GM12878 (cell line): ENCODE measurements around the gene TMEM18. TPM values are rescaled to one million over a fixed set of nuclear protein-coding genes. Genes with fewer than 3 reads are reported as not detected.

Experiments used
- ATAC-seq: fragments of 200-7000 bp; cut with Tn5 transposase; 3 replicates; pipeline ENCODE4 v1.9.1; 2020; ENCODE audit warnings: mild to moderate bottlenecking, moderate library complexity
- BruUV-seq: library from RNA; stranded (reverse); fragments of 400-500 nt; replicated peaks from 2 replicates; lab custom pipeline; 2021; lab: Mats Ljungman, UMichigan
- CTCF ChIA-PET: fragments of 300-600 bp; sonication (Branson Sonifier 250); formaldehyde crosslinking; extraction: SDS; loops from one replicate; lab custom pipeline; 2021; ENCODE audit warnings: inconsistent platforms; lab: Yijun Ruan, JAX
- POLR2A ChIA-PET: fragments of 350-600 bp; formaldehyde crosslinking; extraction: SDS; loops from one replicate; lab custom pipeline; 2021; ENCODE audit warnings: inconsistent platforms; lab: Charles Lee
- RAD21 ChIA-PET: fragments of 300-600 bp; sonication (Branson Sonifier 250); formaldehyde crosslinking; loops from one replicate; lab custom pipeline; 2023; ENCODE audit warnings: antibody characterized with exemption; ENCODE audit not compliant: unreplicated experiment; lab: Charles Lee
- SMC1A ChIA-PET: fragments of 300-600 bp; sonication (Branson Sonifier 250); formaldehyde crosslinking; loops from one replicate; lab custom pipeline; 2023; ENCODE audit not compliant: unreplicated experiment, uncharacterized antibody; lab: Charles Lee
- DNase-seq: peaks from one replicate; pipeline ENCODE4 v3.0.0-alpha.2; 2011; ENCODE audit warnings: low read depth, low spot score
- FAIRE-seq: peaks from 3 replicates; lab custom pipeline; 2011; peaks lifted over from hg19 to GRCh38; lab: Jason Lieb, UNC
- H2AFZ ChIP-seq: 2 replicates; pipeline ENCODE4 v1.6.0; 2011; ENCODE audit warnings: low read depth, low read length, control low read depth; ENCODE audit not compliant: control insufficient read depth
- H3K27ac ChIP-seq: 2 replicates; pipeline ENCODE4 v1.5.1; 2011; ENCODE audit warnings: control low read depth; ENCODE audit not compliant: control insufficient read depth, insufficient read depth
- H3K27me3 ChIP-seq, 2 experiments: replicated peaks in 1 of 2; 2 replicates each; pipeline versions ENCODE4 v1.6.0 to v1.6.1; 2011; ENCODE audit warnings: low read length in 1 of 2; ENCODE audit not compliant: control insufficient read depth in 2 of 2, insufficient read depth in 2 of 2
- H3K36me3 ChIP-seq, 2 experiments: 2 replicates each; pipeline ENCODE4 v1.5.1; 2011; ENCODE audit warnings: low read length in 1 of 2; ENCODE audit not compliant: control insufficient read depth in 2 of 2, insufficient read depth in 2 of 2
- H3K4me1 ChIP-seq: 2 replicates; pipeline ENCODE4 v1.6.1; 2011; ENCODE audit warnings: mild to moderate bottlenecking, low read length, moderate library complexity, mixed read lengths; ENCODE audit not compliant: control insufficient read depth, insufficient read depth
- H3K4me2 ChIP-seq: 2 replicates; pipeline ENCODE4 v1.6.0; 2011; ENCODE audit warnings: control low read depth; ENCODE audit not compliant: control insufficient read depth, insufficient read depth
- H3K4me3 ChIP-seq: fragments of 200-600 bp; sonication (generic); 2 replicates; pipeline ENCODE4 v1.5.1; 2016
- H3K79me2 ChIP-seq: 2 replicates; pipeline ENCODE4 v1.6.0; 2011; ENCODE audit warnings: low read length; ENCODE audit not compliant: control insufficient read depth, insufficient read depth
- H3K9ac ChIP-seq: 2 replicates; pipeline ENCODE4 v1.8.0; 2011; ENCODE audit warnings: low read length, control low read depth, mixed read lengths; ENCODE audit not compliant: control insufficient read depth, insufficient read depth
- H3K9me3 ChIP-seq: replicated peaks from 3 replicates; pipeline ENCODE4 v1.5.1; 2011; ENCODE audit warnings: mild to moderate bottlenecking, low read length; ENCODE audit not compliant: control insufficient read depth, insufficient read depth
- H4K20me1 ChIP-seq: 2 replicates; pipeline ENCODE4 v1.6.0; 2011; ENCODE audit not compliant: control insufficient read depth, insufficient read depth
- ASH2L ChIP-seq: fragments of 300-600, 200-600 bp; sonication (generic); IDR thresholded peaks from 2 replicates; pipeline ENCODE4 v1.6.1; 2017; ENCODE audit warnings: low read depth, mild to moderate bottlenecking, borderline replicate concordance
- MYB ChIP-seq: fragments of 150-350 bp; IDR thresholded peaks from 2 replicates; pipeline ENCODE4 v1.6.1; 2014; ENCODE audit warnings: mild to moderate bottlenecking, low read depth, low read length, borderline replicate concordance
- NR2C2 ChIP-seq: IDR thresholded peaks from 2 replicates; pipeline ENCODE4 v1.6.1; 2011; ENCODE audit warnings: borderline replicate concordance, low read depth; ENCODE audit not compliant: control insufficient read depth, insufficient read length
- RAD51 ChIP-seq: fragments of 450-650 bp; IDR thresholded peaks from 2 replicates; pipeline ENCODE4 v1.6.1; 2016; ENCODE audit warnings: moderate library complexity, mild to moderate bottlenecking, inconsistent platforms
- ZNF384 ChIP-seq: IDR thresholded peaks from 2 replicates; pipeline ENCODE4 v1.6.1; 2012; ENCODE audit warnings: low read depth, mild to moderate bottlenecking, low read length, improper control_type of control experiment, borderline replicate concordance
- WGBS: methylation state at CpG from one replicate; pipeline ENCODE4 v1.1.6; 2016; ENCODE audit warnings: low lambda C conversion rate; ENCODE audit not compliant: insufficient replicate concordance, insufficient coverage; ENCODE audit errors: missing lambda C conversion rate; 5-methylcytosine and 5-hydroxymethylcytosine counted together
- in situ Hi-C: fragments of 300-500 bp; cut with MboI; formaldehyde crosslinking; loops from 9 replicates; pipeline ENCODE4 v1.14.3; 2018; ENCODE audit warnings: mixed read lengths
- intact Hi-C: fragments of 100-400 bp; cut with micrococcal nuclease; formaldehyde crosslinking; loops from one replicate; pipeline ENCODE4 v1.14.2; 2022; ENCODE audit not compliant: unreplicated experiment
- polyA plus RNA-seq, 11 experiments: library from polyadenylated mRNA; depleted of rRNA in 4 of 11; unstranded in 6 of 11; stranded (reverse) in 5 of 11; fragments of >200 nt; fragmentation: Nextera tagmentation in 4 of 11; fragmentation: Illumina TruSeq in 1 of 11; extraction: Ambion mirVana in 4 of 11; extraction: Trizol in 1 of 11; gene quantifications; 1 replicate in 1 of 11; 2 replicates in 10 of 11; pipeline versions ENCODE4 v1.2.1 to v1.2.3, GENCODE V29; 2011 to 2016; ENCODE audit warnings: inconsistent platforms in 2 of 11, missing spikeins in 2 of 11, low read depth in 1 of 11
- total RNA-seq, 4 experiments: library from RNA; depleted of rRNA in 3 of 4; stranded (reverse); fragments of >200 nt in 3 of 4; fragmentation: Illumina TruSeq in 1 of 4; extraction: Trizol in 1 of 4; gene quantifications; 2 replicates each; pipeline versions ENCODE4 v1.2.1 to v1.2.3, GENCODE V29; 2013 to 2021
- TF ChIP-seq, protein P1 (sequence below): fragments of 450-650 bp; conservative IDR thresholded peaks from 2 replicates; pipeline ENCODE4 v1.6.1; 2017; ENCODE audit warnings: mild to moderate bottlenecking, moderate library complexity
- TF ChIP-seq, protein P2 (sequence below): IDR thresholded peaks from 2 replicates; pipeline ENCODE4 v1.6.1; 2011; ENCODE audit warnings: mild to moderate bottlenecking, low read depth, low read length, moderate library complexity; ENCODE audit not compliant: insufficient replicate concordance
- TF ChIP-seq, protein P3 (sequence below): fragments of 450-650 bp; IDR thresholded peaks from 2 replicates; pipeline ENCODE4 v1.6.1; 2018; ENCODE audit warnings: mild to moderate bottlenecking, low read depth, moderate library complexity; ENCODE audit not compliant: partially characterized antibody
- TF ChIP-seq, protein P4 (sequence below): IDR thresholded peaks from 2 replicates; pipeline ENCODE4 v1.6.1; 2012; ENCODE audit warnings: improper control_type of control experiment, low read depth, low read length; ENCODE audit not compliant: insufficient replicate concordance
- TF ChIP-seq, protein P5 (sequence below): fragments of 450-650 bp; IDR thresholded peaks from 2 replicates; pipeline ENCODE4 v1.6.1; 2016; ENCODE audit warnings: mild to moderate bottlenecking

The TMEM18 gene
- total and polyA plus RNA-seq, 10 of the 15 experiments (the other 5 are each of a cell fraction or from before 2014, with no cell fraction given), result 11.2 to 56.3 (median 26.0) TPM

DNA sequence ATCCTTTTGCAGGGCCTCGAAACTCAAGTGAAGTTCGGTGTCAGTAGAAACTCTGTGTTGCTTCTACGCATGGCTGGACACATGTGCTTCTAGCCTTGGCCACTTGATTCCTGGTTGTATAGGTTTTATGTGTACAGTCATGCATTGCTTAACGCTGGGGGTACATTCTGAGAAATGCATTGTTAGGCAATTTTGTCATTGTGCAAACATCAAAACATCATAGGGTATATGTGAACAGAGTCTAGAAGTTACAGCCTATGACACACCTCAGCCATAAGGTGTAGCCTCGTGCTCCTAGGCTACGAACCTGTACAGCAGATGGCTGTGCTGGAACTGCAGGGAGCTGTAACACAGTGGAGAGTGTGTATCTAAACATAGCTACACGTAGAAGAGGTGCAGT is 39.4 kb downstream of the TMEM18 start:
- intact Hi-C loops, result loop anchor here (2.0 to 10.0 kb wide), 3 partner anchors 391 to 1179 kb away; no protein-coding TSS in a partner anchor
- H3K9ac ChIP-seq, result no peak overlapping the region
- TF ChIP-seq MYB (no peak), ASH2L (no peak), RAD51 (no peak), ZNF384 (no peak), NR2C2 (no peak)
- TF ChIP-seq, protein P1, sequence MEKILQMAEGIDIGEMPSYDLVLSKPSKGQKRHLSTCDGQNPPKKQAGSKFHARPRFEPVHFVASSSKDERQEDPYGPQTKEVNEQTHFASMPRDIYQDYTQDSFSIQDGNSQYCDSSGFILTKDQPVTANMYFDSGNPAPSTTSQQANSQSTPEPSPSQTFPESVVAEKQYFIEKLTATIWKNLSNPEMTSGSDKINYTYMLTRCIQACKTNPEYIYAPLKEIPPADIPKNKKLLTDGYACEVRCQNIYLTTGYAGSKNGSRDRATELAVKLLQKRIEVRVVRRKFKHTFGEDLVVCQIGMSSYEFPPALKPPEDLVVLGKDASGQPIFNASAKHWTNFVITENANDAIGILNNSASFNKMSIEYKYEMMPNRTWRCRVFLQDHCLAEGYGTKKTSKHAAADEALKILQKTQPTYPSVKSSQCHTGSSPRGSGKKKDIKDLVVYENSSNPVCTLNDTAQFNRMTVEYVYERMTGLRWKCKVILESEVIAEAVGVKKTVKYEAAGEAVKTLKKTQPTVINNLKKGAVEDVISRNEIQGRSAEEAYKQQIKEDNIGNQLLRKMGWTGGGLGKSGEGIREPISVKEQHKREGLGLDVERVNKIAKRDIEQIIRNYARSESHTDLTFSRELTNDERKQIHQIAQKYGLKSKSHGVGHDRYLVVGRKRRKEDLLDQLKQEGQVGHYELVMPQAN, result no peak
- TF ChIP-seq, protein P2, sequence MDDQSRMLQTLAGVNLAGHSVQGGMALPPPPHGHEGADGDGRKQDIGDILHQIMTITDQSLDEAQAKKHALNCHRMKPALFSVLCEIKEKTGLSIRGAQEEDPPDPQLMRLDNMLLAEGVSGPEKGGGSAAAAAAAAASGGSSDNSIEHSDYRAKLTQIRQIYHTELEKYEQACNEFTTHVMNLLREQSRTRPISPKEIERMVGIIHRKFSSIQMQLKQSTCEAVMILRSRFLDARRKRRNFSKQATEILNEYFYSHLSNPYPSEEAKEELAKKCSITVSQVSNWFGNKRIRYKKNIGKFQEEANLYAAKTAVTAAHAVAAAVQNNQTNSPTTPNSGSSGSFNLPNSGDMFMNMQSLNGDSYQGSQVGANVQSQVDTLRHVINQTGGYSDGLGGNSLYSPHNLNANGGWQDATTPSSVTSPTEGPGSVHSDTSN, result no peak
- TF ChIP-seq, protein P3, sequence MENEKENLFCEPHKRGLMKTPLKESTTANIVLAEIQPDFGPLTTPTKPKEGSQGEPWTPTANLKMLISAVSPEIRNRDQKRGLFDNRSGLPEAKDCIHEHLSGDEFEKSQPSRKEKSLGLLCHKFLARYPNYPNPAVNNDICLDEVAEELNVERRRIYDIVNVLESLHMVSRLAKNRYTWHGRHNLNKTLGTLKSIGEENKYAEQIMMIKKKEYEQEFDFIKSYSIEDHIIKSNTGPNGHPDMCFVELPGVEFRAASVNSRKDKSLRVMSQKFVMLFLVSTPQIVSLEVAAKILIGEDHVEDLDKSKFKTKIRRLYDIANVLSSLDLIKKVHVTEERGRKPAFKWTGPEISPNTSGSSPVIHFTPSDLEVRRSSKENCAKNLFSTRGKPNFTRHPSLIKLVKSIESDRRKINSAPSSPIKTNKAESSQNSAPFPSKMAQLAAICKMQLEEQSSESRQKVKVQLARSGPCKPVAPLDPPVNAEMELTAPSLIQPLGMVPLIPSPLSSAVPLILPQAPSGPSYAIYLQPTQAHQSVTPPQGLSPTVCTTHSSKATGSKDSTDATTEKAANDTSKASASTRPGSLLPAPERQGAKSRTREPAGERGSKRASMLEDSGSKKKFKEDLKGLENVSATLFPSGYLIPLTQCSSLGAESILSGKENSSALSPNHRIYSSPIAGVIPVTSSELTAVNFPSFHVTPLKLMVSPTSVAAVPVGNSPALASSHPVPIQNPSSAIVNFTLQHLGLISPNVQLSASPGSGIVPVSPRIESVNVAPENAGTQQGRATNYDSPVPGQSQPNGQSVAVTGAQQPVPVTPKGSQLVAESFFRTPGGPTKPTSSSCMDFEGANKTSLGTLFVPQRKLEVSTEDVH, result no peak
- TF ChIP-seq, protein P4, sequence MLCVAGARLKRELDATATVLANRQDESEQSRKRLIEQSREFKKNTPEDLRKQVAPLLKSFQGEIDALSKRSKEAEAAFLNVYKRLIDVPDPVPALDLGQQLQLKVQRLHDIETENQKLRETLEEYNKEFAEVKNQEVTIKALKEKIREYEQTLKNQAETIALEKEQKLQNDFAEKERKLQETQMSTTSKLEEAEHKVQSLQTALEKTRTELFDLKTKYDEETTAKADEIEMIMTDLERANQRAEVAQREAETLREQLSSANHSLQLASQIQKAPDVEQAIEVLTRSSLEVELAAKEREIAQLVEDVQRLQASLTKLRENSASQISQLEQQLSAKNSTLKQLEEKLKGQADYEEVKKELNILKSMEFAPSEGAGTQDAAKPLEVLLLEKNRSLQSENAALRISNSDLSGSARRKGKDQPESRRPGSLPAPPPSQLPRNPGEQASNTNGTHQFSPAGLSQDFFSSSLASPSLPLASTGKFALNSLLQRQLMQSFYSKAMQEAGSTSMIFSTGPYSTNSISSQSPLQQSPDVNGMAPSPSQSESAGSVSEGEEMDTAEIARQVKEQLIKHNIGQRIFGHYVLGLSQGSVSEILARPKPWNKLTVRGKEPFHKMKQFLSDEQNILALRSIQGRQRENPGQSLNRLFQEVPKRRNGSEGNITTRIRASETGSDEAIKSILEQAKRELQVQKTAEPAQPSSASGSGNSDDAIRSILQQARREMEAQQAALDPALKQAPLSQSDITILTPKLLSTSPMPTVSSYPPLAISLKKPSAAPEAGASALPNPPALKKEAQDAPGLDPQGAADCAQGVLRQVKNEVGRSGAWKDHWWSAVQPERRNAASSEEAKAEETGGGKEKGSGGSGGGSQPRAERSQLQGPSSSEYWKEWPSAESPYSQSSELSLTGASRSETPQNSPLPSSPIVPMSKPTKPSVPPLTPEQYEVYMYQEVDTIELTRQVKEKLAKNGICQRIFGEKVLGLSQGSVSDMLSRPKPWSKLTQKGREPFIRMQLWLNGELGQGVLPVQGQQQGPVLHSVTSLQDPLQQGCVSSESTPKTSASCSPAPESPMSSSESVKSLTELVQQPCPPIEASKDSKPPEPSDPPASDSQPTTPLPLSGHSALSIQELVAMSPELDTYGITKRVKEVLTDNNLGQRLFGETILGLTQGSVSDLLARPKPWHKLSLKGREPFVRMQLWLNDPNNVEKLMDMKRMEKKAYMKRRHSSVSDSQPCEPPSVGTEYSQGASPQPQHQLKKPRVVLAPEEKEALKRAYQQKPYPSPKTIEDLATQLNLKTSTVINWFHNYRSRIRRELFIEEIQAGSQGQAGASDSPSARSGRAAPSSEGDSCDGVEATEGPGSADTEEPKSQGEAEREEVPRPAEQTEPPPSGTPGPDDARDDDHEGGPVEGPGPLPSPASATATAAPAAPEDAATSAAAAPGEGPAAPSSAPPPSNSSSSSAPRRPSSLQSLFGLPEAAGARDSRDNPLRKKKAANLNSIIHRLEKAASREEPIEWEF, result no peak
- TF ChIP-seq, protein P5, sequence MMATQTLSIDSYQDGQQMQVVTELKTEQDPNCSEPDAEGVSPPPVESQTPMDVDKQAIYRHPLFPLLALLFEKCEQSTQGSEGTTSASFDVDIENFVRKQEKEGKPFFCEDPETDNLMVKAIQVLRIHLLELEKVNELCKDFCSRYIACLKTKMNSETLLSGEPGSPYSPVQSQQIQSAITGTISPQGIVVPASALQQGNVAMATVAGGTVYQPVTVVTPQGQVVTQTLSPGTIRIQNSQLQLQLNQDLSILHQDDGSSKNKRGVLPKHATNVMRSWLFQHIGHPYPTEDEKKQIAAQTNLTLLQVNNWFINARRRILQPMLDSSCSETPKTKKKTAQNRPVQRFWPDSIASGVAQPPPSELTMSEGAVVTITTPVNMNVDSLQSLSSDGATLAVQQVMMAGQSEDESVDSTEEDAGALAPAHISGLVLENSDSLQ, result no peak

More for the DNA sequence above, 39.4 kb downstream of the TMEM18 start:
- no peaks in the 10 kb centered on the region; a peak in 1 of 4 replicates for H3K27me3 ChIP-seq
- no peak overlapping the region for H3K4me3 ChIP-seq
- no peaks in the 10 kb centered on the region for H3K79me2 ChIP-seq
- no peak overlapping the region for H3K27ac ChIP-seq
- no peaks in the 10 kb centered on the region for H4K20me1 ChIP-seq
- H3K36me3 ChIP-seq, result no peaks in the 10 kb centered on the region
- in situ Hi-C loops, result loop anchor here (10.0 kb wide), 1 partner anchor 393 kb away; no protein-coding TSS in a partner anchor
- no TSS peak for BruUV-seq
- ChIA-PET POLR2A (no interaction called here), SMC1A (interaction anchor here (1.3 to 1.4 kb wide), 2 partner anchors 14 to 391 kb away, joined by 3 to 4 read pairs; no protein-coding TSS in a partner anchor), CTCF (interaction anchor here (1.6 to 2.4 kb wide), 2 partner anchors 12 to 618 kb away, joined by 6 read pairs; no protein-coding TSS in a partner anchor), RAD21 (no interaction called here)
- DNase-seq, result no peak
- no peak overlapping the region for H2AFZ ChIP-seq
- WGBS, result 12% methylated on average over 7 of the region's 7 CpGs
- no peaks in the 10 kb centered on the region for H3K4me1 ChIP-seq
- H3K9me3 ChIP-seq, result no peaks in the 10 kb centered on the region
- no peak for FAIRE-seq
- no peak overlapping the region for H3K4me2 ChIP-seq
- ATAC-seq, result no peak
